Bronchial epithelial cell (primary cell): Measurements from ENCODE around the gene CEP152. TPM values are rescaled to one million over a fixed set of nuclear protein-coding genes. Genes with fewer than 3 reads are reported as not detected.

Experiments
- DNase-seq: peaks from one replicate; pipeline ENCODE4 v3.0.0-alpha.2; 2010; ENCODE audit warnings: low read depth
- FAIRE-seq: peaks from 2 replicates; lab custom pipeline; 2011; peaks lifted over from hg19 to GRCh38; lab: Jason Lieb, UNC
- H3K27me3 ChIP-seq: 2 replicates; pipeline ENCODE4 v1.5.1; 2011; ENCODE audit warnings: low read length; ENCODE audit not compliant: control insufficient read depth, insufficient read depth
- H3K36me3 ChIP-seq: 2 replicates; pipeline ENCODE4 v1.5.1; 2011; ENCODE audit warnings: low read length; ENCODE audit not compliant: control insufficient read depth, insufficient read depth
- H3K4me3 ChIP-seq: 2 replicates; pipeline ENCODE4 v1.5.1; 2011; ENCODE audit warnings: mild to moderate bottlenecking, low read depth, low read length, control low read depth
- total RNA-seq: library from RNA; depleted of rRNA; stranded (reverse); fragments of >200 nt; gene quantifications from 2 replicates; pipeline ENCODE4 v1.2.1, GENCODE V29; 2014
- TF ChIP-seq, protein P1 (sequence below): IDR thresholded peaks from 2 replicates; pipeline ENCODE4 v1.5.1; 2011; ENCODE audit warnings: mild to moderate bottlenecking, moderate library complexity, low read length, control low read depth, inconsistent platforms; ENCODE audit not compliant: insufficient read depth, severe bottlenecking

The CEP152 gene
- total RNA-seq, 1 donor from 2014 or later, result 4.5 TPM

DNA sequence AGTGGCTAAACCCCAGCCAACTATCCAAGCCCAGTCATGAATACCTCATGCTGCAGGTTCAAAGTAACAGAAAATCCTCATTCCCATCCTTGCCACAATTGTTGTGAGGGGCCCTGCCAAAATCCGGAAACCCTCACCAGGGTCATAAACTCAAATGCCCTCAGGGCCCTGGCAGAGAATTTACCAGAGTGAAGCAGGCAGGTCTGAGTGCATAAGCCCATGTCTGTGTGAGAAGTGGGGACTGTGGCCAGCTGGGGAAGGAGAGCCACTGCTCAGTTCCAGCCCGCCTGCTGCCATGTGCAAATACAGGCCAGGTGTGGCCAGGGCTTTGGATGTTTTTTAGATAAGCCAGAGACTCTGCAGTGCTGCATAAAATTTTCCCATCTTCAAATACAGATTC lies 7.0 kb downstream of the CEP152 start:
- H3K4me3 ChIP-seq, result no peak overlapping the region
- H3K27me3 ChIP-seq, result no peaks in the 10 kb centered on the region
- FAIRE-seq (no peak), DNase-seq (no peak)
- H3K36me3 ChIP-seq, result peaks cover 2% of the 10 kb centered on the region
- TF ChIP-seq, protein P1, sequence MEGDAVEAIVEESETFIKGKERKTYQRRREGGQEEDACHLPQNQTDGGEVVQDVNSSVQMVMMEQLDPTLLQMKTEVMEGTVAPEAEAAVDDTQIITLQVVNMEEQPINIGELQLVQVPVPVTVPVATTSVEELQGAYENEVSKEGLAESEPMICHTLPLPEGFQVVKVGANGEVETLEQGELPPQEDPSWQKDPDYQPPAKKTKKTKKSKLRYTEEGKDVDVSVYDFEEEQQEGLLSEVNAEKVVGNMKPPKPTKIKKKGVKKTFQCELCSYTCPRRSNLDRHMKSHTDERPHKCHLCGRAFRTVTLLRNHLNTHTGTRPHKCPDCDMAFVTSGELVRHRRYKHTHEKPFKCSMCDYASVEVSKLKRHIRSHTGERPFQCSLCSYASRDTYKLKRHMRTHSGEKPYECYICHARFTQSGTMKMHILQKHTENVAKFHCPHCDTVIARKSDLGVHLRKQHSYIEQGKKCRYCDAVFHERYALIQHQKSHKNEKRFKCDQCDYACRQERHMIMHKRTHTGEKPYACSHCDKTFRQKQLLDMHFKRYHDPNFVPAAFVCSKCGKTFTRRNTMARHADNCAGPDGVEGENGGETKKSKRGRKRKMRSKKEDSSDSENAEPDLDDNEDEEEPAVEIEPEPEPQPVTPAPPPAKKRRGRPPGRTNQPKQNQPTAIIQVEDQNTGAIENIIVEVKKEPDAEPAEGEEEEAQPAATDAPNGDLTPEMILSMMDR, result no peak

DNA sequence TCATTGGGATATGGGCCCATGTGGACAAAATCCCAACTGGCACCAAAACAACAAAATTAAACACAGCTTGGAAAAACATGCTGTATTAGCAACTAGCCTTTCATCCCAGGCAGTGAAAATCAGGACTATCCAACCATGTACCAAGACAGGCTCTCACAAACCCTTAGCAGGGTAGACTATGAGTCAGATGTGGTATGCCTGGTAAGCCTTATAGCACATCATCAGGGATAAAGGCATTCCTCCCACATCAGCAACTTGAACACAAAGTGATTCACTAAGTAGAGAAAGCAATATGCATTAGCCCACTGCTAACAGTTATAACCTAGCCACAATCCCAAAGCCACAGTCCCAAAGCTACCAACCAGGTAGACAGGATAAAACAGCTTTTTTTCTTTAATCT lies 8.0 kb downstream of the CEP152 start:
- no peaks in the 10 kb centered on the region for H3K27me3 ChIP-seq
- no peak overlapping the region for H3K4me3 ChIP-seq
- peaks cover 2% of the 10 kb centered on the region for H3K36me3 ChIP-seq
- TF ChIP-seq, protein P1, result no peak
- FAIRE-seq (no peak), DNase-seq (peak; percentile 89)

DNA sequence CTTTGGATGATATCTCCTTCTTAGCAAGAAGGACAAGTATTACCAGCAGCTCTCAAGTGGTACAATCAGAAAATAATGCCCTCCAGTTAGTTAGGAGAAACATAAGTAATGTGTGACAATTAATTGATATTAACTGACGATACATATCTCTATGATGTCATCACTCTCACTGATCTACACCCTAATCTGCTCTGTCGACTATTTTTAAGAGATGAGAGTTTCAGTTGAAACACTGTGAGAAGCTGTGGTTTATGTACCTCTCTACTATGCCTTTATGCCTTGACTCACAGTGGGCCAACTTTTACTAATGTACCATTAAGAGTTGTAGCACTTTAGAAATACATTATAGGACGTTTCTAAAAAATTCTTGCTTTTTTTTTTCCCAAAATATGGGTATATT lies 8.6 kb downstream of the CEP152 start:
- no peaks in the 10 kb centered on the region for H3K27me3 ChIP-seq

DNA sequence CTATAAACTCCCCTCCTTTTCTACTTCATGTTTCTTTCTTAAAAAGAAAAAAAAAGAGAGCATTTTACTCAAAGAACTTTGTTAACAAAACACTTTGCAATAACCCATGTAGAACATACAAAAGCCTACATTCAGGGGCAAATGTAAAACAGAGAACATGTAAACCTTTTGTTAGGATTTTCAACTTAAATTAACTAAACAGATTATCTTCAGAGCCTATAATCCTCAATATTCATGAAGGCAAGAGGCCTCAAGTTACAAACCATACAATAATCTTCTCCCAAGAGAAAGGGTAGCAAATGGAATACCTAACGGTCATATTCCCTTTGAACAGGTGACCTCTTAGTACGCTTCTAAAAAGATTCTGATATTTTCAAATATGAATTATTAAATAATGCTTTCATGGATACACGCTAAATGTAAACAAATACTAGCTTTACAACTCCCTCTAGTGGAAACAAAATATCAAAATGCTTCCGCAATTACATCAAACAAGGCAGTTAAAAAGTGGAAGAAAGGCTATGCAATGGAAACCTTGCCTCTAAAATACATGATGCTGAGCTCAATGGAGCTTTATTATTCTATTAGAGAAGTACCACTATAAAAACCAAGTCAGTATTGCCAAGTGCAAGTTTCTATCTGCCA lies 9.9 kb downstream of the CEP152 start:
- peaks cover 2% of the 10 kb centered on the region for H3K36me3 ChIP-seq
- no peak for FAIRE-seq
- no peak overlapping the region for H3K4me3 ChIP-seq
- TF ChIP-seq, protein P1, result peak; percentile 31
- peak; percentile 55 for DNase-seq
- H3K27me3 ChIP-seq, result no peaks in the 10 kb centered on the region

More for the DNA sequence above, 8.6 kb downstream of the CEP152 start:
- Histone ChIP-seq H3K4me3 (no peak overlapping the region), H3K36me3 (peaks cover 2% of the 10 kb centered on the region)
- DNase-seq (no peak), FAIRE-seq (no peak)
- TF ChIP-seq, protein P1, result no peak

DNA sequence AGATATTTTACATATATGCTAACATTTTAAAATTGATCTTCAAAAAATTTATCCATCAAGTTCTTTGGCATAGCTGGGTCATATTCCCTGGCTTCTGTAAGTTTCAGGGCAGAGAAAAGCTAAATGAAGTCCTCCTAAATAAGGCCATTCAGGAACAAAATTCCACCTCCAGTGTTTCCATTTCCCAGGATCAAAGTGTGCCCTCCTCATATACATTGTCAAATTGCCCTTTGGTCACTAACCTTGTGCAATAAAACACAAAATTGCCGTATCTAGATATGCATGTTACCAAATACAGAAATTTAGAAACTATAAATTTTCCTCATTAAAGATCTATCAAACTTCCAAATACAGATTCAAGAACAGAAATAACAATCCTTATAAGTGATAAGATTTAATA lies 10.6 kb downstream of the CEP152 start:
- Histone ChIP-seq H3K36me3 (peaks cover 2% of the 10 kb centered on the region), H3K27me3 (no peaks in the 10 kb centered on the region), H3K4me3 (no peak overlapping the region)
- DNase-seq (no peak), FAIRE-seq (no peak)
- TF ChIP-seq, protein P1, result no peak

DNA sequence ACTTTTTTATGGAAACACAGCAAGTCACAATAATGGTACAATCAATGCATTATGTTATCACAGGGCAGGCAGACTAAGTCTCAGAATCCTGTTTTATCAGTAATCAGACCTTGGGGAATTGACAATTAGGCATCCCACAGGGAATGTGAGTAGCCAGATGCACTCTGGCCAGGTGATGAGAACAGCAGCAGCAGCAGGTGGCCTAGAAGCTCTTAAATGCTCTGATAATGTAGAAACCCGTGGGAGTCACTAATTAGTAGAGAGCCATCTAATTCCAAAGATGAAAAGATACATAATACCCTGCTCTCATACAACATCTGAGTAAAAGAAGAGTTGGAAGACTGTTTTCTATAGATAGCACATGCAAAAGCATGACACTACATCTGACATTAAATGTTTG lies 12.6 kb downstream of the CEP152 start:
- no peak for DNase-seq
- no peaks in the 10 kb centered on the region for H3K36me3 ChIP-seq
- FAIRE-seq, result no peak
- TF ChIP-seq, protein P1, result no peak
- no peaks in the 10 kb centered on the region for H3K27me3 ChIP-seq
- no peak overlapping the region for H3K4me3 ChIP-seq
